ENCODE measurements around the gene BEND3.

BEND3 gene

DNA sequence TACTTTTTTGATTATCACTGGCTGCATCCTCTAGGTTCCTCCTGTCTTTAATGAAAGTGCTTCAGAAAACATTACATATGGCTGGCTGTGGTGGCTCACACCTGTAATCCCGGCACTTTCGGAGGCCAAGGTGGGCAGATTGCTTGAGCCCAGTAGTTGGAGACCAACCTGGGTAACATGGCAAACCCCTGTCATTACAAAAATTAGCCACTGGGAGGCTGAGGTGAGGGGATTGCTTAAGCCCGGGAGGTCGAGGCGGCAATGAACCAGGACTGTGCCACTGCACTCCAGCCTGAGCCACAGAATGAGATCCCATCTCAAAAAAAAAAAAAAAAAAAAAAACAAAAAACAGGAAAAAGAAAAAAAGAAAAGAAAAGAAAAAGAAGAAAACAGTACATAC lies 35.3 kb downstream of the BEND3 start:
- no peak overlapping the region for H3K4me3 ChIP-seq (ENCODE audit: low read depth, low read length)
- TF ChIP-seq, protein P1, sequence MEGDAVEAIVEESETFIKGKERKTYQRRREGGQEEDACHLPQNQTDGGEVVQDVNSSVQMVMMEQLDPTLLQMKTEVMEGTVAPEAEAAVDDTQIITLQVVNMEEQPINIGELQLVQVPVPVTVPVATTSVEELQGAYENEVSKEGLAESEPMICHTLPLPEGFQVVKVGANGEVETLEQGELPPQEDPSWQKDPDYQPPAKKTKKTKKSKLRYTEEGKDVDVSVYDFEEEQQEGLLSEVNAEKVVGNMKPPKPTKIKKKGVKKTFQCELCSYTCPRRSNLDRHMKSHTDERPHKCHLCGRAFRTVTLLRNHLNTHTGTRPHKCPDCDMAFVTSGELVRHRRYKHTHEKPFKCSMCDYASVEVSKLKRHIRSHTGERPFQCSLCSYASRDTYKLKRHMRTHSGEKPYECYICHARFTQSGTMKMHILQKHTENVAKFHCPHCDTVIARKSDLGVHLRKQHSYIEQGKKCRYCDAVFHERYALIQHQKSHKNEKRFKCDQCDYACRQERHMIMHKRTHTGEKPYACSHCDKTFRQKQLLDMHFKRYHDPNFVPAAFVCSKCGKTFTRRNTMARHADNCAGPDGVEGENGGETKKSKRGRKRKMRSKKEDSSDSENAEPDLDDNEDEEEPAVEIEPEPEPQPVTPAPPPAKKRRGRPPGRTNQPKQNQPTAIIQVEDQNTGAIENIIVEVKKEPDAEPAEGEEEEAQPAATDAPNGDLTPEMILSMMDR (IDR thresholded peaks at IDR 0.05; ENCODE audit: control insufficient read depth, extremely low read depth, insufficient read depth), result no peak
- DNase-seq (ENCODE audit: low read depth), result no peak

DNA sequence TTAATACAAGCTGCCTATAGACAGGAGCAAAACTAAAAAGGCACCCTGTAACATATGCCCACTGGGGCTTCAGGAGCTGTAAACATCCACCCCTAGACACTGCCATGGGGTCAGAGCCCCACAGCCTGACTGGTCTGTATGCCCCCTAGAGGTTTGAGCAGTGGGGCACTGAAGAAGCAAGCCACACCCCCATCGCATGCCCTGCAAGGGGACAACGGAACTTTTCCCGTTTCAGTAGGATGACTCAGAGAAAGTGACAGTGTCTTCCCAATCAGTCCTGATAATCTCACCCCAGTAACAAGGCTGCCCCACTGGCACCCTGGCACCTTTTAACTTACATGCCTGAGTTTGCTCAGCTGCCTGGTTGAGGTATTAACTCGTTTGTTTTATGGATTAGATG lies 35.9 kb downstream of the BEND3 start:
- no peak for DNase-seq (ENCODE audit: low read depth)
- no peak overlapping the region for H3K4me3 ChIP-seq (ENCODE audit: low read depth, low read length)
- TF ChIP-seq, protein P1 (IDR thresholded peaks at IDR 0.05; ENCODE audit: control insufficient read depth, extremely low read depth, insufficient read depth), result no peak

DNA sequence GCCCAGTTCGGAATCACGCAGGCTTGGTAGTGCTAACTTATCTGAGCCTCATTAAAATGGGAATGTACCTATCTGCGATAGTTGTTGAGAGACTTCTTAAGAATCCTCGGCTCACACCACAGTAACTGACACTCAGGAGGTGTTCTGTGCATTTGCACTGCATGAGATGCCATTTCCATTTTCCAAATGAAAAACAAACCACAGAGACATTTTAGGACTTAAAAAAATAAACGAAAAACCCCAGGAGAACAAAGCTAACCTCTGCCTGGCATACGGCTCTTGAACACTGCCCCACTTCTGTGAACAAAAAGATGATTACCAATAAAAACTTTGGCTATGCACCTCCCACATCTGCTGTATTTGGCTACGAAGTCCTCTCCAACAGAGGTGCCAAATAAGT lies 37.6 kb downstream of the BEND3 start:
- H3K4me3 ChIP-seq (ENCODE audit: low read depth, low read length), result no peak overlapping the region
- no peak for DNase-seq (ENCODE audit: low read depth)
- TF ChIP-seq, protein P1 (IDR thresholded peaks at IDR 0.05; ENCODE audit: control insufficient read depth, extremely low read depth, insufficient read depth), result no peak

GRCh38 chr6:107075951-107076381 lies 39.3 kb downstream of the BEND3 start:
- TF ChIP-seq, protein P1 (IDR thresholded peaks at IDR 0.05; ENCODE audit: control insufficient read depth, extremely low read depth, insufficient read depth), result peak; percentile 61
- H3K4me3 ChIP-seq (ENCODE audit: low read depth, low read length), result peak overlapping the region; percentile 9; the same call in 1 of the 2 replicates
- peak; percentile 93 for DNase-seq (ENCODE audit: low read depth)

DNA sequence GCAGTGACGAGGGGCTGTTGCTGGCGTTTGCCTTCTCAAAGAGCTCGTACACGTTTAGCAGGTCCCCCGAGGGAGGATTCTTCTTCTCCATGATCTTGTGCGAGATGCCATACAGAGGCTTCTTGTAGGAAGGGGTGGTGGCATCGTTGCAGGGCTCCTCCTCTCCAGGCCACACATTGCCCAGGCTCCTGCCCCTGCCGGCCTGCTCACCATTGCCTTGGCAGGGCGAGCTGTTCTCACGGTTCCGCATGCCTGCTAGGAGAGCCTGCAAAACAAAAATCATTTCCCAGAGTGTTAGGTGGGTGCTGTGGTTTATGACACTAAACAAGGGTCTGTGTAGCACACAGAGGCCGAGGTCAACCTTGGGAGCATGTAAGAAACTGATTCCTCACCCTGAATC lies 44.6 kb downstream of the BEND3 start:
- H3K4me3 ChIP-seq (ENCODE audit: low read depth, low read length), result no peak overlapping the region
- TF ChIP-seq, protein P1 (IDR thresholded peaks at IDR 0.05; ENCODE audit: control insufficient read depth, extremely low read depth, insufficient read depth), result no peak
- DNase-seq (ENCODE audit: low read depth), result no peak

GRCh38 chr6:107069631-107070548 lies 45.4 kb downstream of the BEND3 start:
- TF ChIP-seq, protein P1 (IDR thresholded peaks at IDR 0.05; ENCODE audit: control insufficient read depth, extremely low read depth, insufficient read depth), result no peak
- no peak for DNase-seq (ENCODE audit: low read depth)
- H3K4me3 ChIP-seq (ENCODE audit: low read depth, low read length), result no peak overlapping the region
